Loucy (cell line): ENCODE data around the gene DISP3.

Experiments
- H2AFZ ChIP-seq: fragments of 200-600 bp; sonication (generic); 2 replicates; pipeline ENCODE4 v1.6.0; 2016; ENCODE audit warnings: antibody characterized with exemption, mild to moderate bottlenecking, low read length, moderate library complexity
- H3F3A ChIP-seq: fragments of 200-600 bp; 2 replicates; pipeline ENCODE4 v1.6.0; 2016; ENCODE audit warnings: antibody characterized with exemption, low read depth, mild to moderate bottlenecking
- H3K27me3 ChIP-seq: fragments of 200-600 bp; sonication (generic); 2 replicates; pipeline ENCODE4 v1.6.1; 2014; ENCODE audit warnings: low read length, mild to moderate bottlenecking; ENCODE audit not compliant: insufficient read depth, poor library complexity, severe bottlenecking
- H3K36me3 ChIP-seq: fragments of 200-600 bp; sonication (generic); 2 replicates; pipeline ENCODE4 v1.6.1; 2016; ENCODE audit warnings: low read length; ENCODE audit not compliant: insufficient read depth
- H3K4me1 ChIP-seq: fragments of 200-600 bp; sonication (generic); 2 replicates; pipeline ENCODE4 v1.5.1; 2014; ENCODE audit warnings: low read length, mild to moderate bottlenecking; ENCODE audit not compliant: insufficient read depth, poor library complexity, severe bottlenecking
- H3K4me2 ChIP-seq: fragments of 200-600 bp; sonication (generic); 2 replicates; pipeline ENCODE4 v1.6.0; 2014; ENCODE audit warnings: antibody characterized with exemption, low read length, low read depth, mild to moderate bottlenecking; ENCODE audit not compliant: poor library complexity, severe bottlenecking
- H3K4me3 ChIP-seq: fragments of 200-600 bp; sonication (generic); 2 replicates; pipeline ENCODE4 v1.5.1; 2014; ENCODE audit warnings: low read length, mild to moderate bottlenecking, mixed read lengths; ENCODE audit not compliant: poor library complexity, severe bottlenecking
- H3K79me2 ChIP-seq: fragments of 200-600 bp; sonication (generic); 2 replicates; pipeline ENCODE4 v1.6.1; 2014; ENCODE audit warnings: low read length; ENCODE audit not compliant: insufficient read depth
- H3K9ac ChIP-seq: fragments of 200-600 bp; sonication (generic); 2 replicates; pipeline ENCODE4 v1.6.0; 2014; ENCODE audit warnings: mild to moderate bottlenecking, low read depth, low read length, moderate library complexity; ENCODE audit not compliant: poor library complexity, severe bottlenecking
- H3K9me2 ChIP-seq: fragments of 200-600 bp; sonication (generic); replicated peaks from 2 replicates; pipeline ENCODE4 v1.6.1; 2016; ENCODE audit warnings: low read depth, low read length, mixed read lengths
- H3K9me3 ChIP-seq: fragments of 200-600 bp; sonication (generic); 2 replicates; pipeline ENCODE4 v1.6.1; 2014; ENCODE audit warnings: mild to moderate bottlenecking, antibody characterized with exemption, low read length, low read depth; ENCODE audit not compliant: insufficient read depth
- H4K20me1 ChIP-seq: fragments of 200-600 bp; sonication (generic); 2 replicates; pipeline ENCODE4 v1.6.0; 2014; ENCODE audit warnings: antibody characterized with exemption, low read length, mild to moderate bottlenecking; ENCODE audit not compliant: insufficient read depth, poor library complexity, severe bottlenecking
- EZH2phosphoT487 ChIP-seq: fragments of 200-600 bp; IDR thresholded peaks from 2 replicates; pipeline ENCODE4 v1.6.1; 2018; ENCODE audit warnings: antibody characterized with exemption, mild to moderate bottlenecking, moderate library complexity, borderline replicate concordance
- TF ChIP-seq, protein P1 (sequence below): fragments of 200-600 bp; sonication (generic); conservative IDR thresholded peaks from 2 replicates; pipeline ENCODE4 v1.5.1; 2014; ENCODE audit warnings: mild to moderate bottlenecking, antibody characterized with exemption, low read length

DISP3 gene

DNA sequence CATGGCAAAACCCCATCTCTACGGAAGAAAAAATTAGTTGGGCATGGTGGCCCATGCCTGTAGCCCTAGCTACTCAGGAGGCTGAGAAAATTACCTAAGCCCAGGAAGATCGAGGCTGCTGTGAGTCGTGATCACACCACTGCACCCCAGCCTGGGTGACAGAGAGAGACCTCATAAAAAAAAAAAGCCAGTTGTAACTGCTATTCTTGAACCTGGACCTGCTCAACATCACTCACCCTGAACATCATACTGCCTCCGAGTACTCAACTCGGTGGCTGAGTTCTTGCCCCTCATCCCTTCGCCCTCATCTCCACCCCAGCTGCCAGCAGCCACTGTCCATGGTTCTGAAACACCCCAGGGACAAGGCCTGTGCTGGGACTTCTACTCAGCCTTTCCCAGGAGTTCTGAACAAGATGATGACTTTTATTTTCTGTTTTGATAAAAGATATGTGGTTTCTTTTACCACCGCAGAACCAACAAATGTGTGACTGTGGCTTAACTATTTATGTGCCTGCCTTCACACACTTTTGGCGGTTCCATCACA lies 5.4 kb upstream of the DISP3 start:
- no peaks in the 10 kb centered on the region for H3K79me2 ChIP-seq
- no peaks in the 10 kb centered on the region for H3K27me3 ChIP-seq
- H4K20me1 ChIP-seq = no peaks in the 10 kb centered on the region
- no peak overlapping the region for H3K9ac ChIP-seq
- H3F3A ChIP-seq = no peaks in the 10 kb centered on the region
- no peak overlapping the region for H2AFZ ChIP-seq
- H3K36me3 ChIP-seq = no peaks in the 10 kb centered on the region
- no peak overlapping the region for H3K4me3 ChIP-seq
- H3K4me2 ChIP-seq = no peak overlapping the region
- no peaks in the 10 kb centered on the region for H3K9me2 ChIP-seq
- no peaks in the 10 kb centered on the region for H3K9me3 ChIP-seq
- peaks cover 3% of the 10 kb centered on the region for H3K4me1 ChIP-seq
- no peak for TF ChIP-seq EZH2phosphoT487
- TF ChIP-seq, protein P1, sequence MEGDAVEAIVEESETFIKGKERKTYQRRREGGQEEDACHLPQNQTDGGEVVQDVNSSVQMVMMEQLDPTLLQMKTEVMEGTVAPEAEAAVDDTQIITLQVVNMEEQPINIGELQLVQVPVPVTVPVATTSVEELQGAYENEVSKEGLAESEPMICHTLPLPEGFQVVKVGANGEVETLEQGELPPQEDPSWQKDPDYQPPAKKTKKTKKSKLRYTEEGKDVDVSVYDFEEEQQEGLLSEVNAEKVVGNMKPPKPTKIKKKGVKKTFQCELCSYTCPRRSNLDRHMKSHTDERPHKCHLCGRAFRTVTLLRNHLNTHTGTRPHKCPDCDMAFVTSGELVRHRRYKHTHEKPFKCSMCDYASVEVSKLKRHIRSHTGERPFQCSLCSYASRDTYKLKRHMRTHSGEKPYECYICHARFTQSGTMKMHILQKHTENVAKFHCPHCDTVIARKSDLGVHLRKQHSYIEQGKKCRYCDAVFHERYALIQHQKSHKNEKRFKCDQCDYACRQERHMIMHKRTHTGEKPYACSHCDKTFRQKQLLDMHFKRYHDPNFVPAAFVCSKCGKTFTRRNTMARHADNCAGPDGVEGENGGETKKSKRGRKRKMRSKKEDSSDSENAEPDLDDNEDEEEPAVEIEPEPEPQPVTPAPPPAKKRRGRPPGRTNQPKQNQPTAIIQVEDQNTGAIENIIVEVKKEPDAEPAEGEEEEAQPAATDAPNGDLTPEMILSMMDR = no peak

DNA sequence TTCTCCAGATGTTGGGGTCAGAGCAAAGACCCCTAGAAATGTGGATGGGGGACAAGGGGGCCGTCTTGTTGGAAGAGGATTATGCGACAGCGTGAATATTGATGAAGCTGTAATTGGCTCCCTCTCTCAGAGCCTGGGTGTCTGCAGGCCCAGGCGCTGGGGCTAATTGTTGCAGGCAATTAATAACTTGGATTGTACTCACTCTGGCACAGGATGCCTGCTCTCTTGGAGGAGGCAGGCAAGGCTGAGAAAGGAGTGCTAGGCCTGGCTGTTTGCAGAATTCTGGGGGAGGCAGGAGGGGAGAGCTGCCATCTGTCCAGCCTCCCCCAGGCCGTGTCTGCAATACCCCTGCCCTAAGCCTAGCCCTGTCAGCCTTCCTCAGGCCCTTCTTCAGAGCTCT lies 4.1 kb upstream of the DISP3 start:
- Histone ChIP-seq H4K20me1 (no peaks in the 10 kb centered on the region), H3K9ac (no peak overlapping the region), H3K79me2 (no peaks in the 10 kb centered on the region), H2AFZ (no peak overlapping the region), H3F3A (no peaks in the 10 kb centered on the region), H3K9me3 (no peaks in the 10 kb centered on the region), H3K4me2 (no peak overlapping the region), H3K36me3 (no peaks in the 10 kb centered on the region), H3K4me3 (no peak overlapping the region), H3K4me1 (peaks cover 3% of the 10 kb centered on the region), H3K9me2 (no peaks in the 10 kb centered on the region), H3K27me3 (no peaks in the 10 kb centered on the region)
- TF ChIP-seq, protein P1 = no peak
- TF ChIP-seq EZH2phosphoT487 = no peak

DNA sequence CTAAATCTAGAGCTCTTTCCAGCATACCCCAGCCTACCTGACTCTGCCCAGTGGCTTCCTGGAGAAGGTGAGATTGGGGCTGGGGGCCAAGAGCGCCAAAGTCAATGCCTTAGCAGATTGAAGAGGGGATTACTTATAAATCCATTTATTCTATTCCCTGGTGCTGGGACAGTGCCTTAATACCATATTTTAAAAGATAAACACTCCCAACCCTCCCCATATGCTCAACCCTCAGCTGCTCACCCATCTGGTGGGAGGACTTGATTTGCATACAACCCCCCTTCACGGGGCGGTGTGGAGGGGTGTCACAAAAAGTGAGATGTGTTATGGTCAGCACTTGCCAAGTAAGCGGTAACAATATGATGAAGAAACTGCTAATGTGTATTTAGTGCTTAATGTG lies 3.2 kb upstream of the DISP3 start:
- H3K27me3 ChIP-seq = no peaks in the 10 kb centered on the region
- no peak overlapping the region for H3K9ac ChIP-seq
- H3K4me3 ChIP-seq = no peak overlapping the region
- no peak for TF ChIP-seq EZH2phosphoT487
- TF ChIP-seq, protein P1 = no peak
- H3K79me2 ChIP-seq = no peaks in the 10 kb centered on the region
- H3K9me2 ChIP-seq = no peaks in the 10 kb centered on the region
- H4K20me1 ChIP-seq = no peaks in the 10 kb centered on the region
- no peak overlapping the region for H2AFZ ChIP-seq
- H3F3A ChIP-seq = no peaks in the 10 kb centered on the region
- no peak overlapping the region for H3K4me2 ChIP-seq
- no peaks in the 10 kb centered on the region for H3K9me3 ChIP-seq
- H3K4me1 ChIP-seq = peaks cover 3% of the 10 kb centered on the region
- H3K36me3 ChIP-seq = no peaks in the 10 kb centered on the region
